WTC11 (cell line): ENCODE data around the gene SLC25A26. TPM values are rescaled to one million over a fixed set of nuclear protein-coding genes. Genes with fewer than 3 reads are reported as not detected.

Experiments used
- ATAC-seq: fragments of 200-7000 bp; cut with Tn5 transposase; 2 replicates; pipeline ENCODE4 v1.10.0; 2021; ENCODE audit warnings: mild to moderate bottlenecking, moderate library complexity
- CTCF ChIA-PET: fragments of 300-600 bp; sonication (Branson Sonifier 250); formaldehyde crosslinking; loops from one replicate; lab custom pipeline; 2021; ENCODE audit warnings: antibody characterized with exemption; lab: Charles Lee
- POLR2A ChIA-PET: fragments of 350-600 bp; sonication (Branson Sonifier 250); formaldehyde crosslinking; loops from one replicate; lab custom pipeline; 2021; ENCODE audit warnings: antibody characterized with exemption; lab: Charles Lee
- DNase-seq: peaks from one replicate; pipeline ENCODE4 v3.0.0; 2021; ENCODE audit warnings: low spot score
- H3K27ac Mint-ChIP-seq: 2 replicates; pipeline ENCODE4 v1.8.0; 2021; ENCODE audit warnings: mixed read lengths
- H3K27me3 Mint-ChIP-seq: 2 replicates; pipeline ENCODE4 v1.8.0; 2021; ENCODE audit warnings: low read depth, mild to moderate bottlenecking, moderate library complexity, mixed read lengths
- H3K36me3 Mint-ChIP-seq: 2 replicates; pipeline ENCODE4 v1.8.0; 2021; ENCODE audit warnings: mixed read lengths
- H3K4me1 Mint-ChIP-seq: 2 replicates; pipeline ENCODE4 v1.8.0; 2022; ENCODE audit warnings: mixed read lengths
- H3K4me3 Mint-ChIP-seq: 2 replicates; pipeline ENCODE4 v1.8.0; 2021; ENCODE audit warnings: mild to moderate bottlenecking, moderate library complexity, mixed read lengths
- H3K9me3 Mint-ChIP-seq: 2 replicates; pipeline ENCODE4 v1.8.0; 2021; ENCODE audit warnings: mixed read lengths
- CBFB ChIP-seq: sonication (generic); formaldehyde crosslinking; IDR thresholded peaks from 2 replicates; pipeline ENCODE4 v1.8.1; 2022; ENCODE audit warnings: mild to moderate bottlenecking, low read depth, missing genetic modification reagents
- CREB1 ChIP-seq: sonication (generic); formaldehyde crosslinking; IDR thresholded peaks from 2 replicates; pipeline ENCODE4 v1.8.0; 2023; ENCODE audit warnings: mild to moderate bottlenecking, missing genetic modification reagents
- JAZF1 ChIP-seq: fragments of 250-450 bp; sonication (Bioruptor Pico); IDR thresholded peaks from 2 replicates; pipeline ENCODE4 v1.9.0; 2021; ENCODE audit warnings: moderate library complexity, mild to moderate bottlenecking, inconsistent platforms
- SMAD3 ChIP-seq: sonication (generic); formaldehyde crosslinking; IDR thresholded peaks from 2 replicates; pipeline ENCODE4 v1.8.0; 2022; ENCODE audit warnings: missing genetic modification reagents, mild to moderate bottlenecking, borderline replicate concordance
- SMAD4 ChIP-seq: sonication (generic); formaldehyde crosslinking; IDR thresholded peaks from 2 replicates; pipeline ENCODE4 v1.8.0; 2022; ENCODE audit warnings: mild to moderate bottlenecking, missing genetic modification reagents
- SP1 ChIP-seq: sonication (generic); formaldehyde crosslinking; conservative IDR thresholded peaks from 2 replicates; pipeline ENCODE4 v1.8.1; 2022; ENCODE audit warnings: missing genetic modification reagents
- TEAD1 ChIP-seq: sonication (generic); formaldehyde crosslinking; IDR thresholded peaks from 2 replicates; pipeline ENCODE4 v1.8.0; 2022; ENCODE audit warnings: mild to moderate bottlenecking, missing genetic modification reagents
- TP53 ChIP-seq: sonication (generic); formaldehyde crosslinking; IDR thresholded peaks from 2 replicates; pipeline ENCODE4 v1.8.1; 2023; ENCODE audit warnings: mild to moderate bottlenecking, missing genetic modification reagents
- ZBTB21 ChIP-seq: sonication (generic); formaldehyde crosslinking; IDR thresholded peaks from 2 replicates; pipeline ENCODE4 v1.8.1; 2023; ENCODE audit warnings: mild to moderate bottlenecking, missing genetic modification reagents, borderline replicate concordance
- ZNF396 ChIP-seq: fragments of 250-450 bp; sonication (Bioruptor Pico); IDR thresholded peaks from 2 replicates; pipeline ENCODE4 v1.8.0; 2021; ENCODE audit warnings: mild to moderate bottlenecking, moderate library complexity, borderline replicate concordance
- ZNF416 ChIP-seq: fragments of 250-450 bp; sonication (Bioruptor Pico); IDR thresholded peaks from 2 replicates; pipeline ENCODE4 v1.9.0; 2021; ENCODE audit warnings: mild to moderate bottlenecking, inconsistent platforms
- ZNF671 ChIP-seq: fragments of 250-450 bp; sonication (Bioruptor Pico); IDR thresholded peaks from 2 replicates; pipeline ENCODE4 v1.8.0; 2021; ENCODE audit warnings: mild to moderate bottlenecking
- total RNA-seq: library from RNA; stranded (reverse); gene quantifications from 3 replicates; pipeline ENCODE4 v1.2.3, GENCODE V29; 2021
- TF ChIP-seq, protein P1 (sequence below): sonication (generic); formaldehyde crosslinking; IDR thresholded peaks from 2 replicates; pipeline ENCODE4 v1.8.0; 2022; ENCODE audit warnings: mild to moderate bottlenecking, missing genetic modification reagents
- TF ChIP-seq, protein P2 (sequence below): sonication (generic); formaldehyde crosslinking; IDR thresholded peaks from 2 replicates; pipeline ENCODE4 v1.8.1; 2022; ENCODE audit warnings: missing genetic modification reagents, borderline replicate concordance
- TF ChIP-seq, protein P3 (sequence below): fragments of 250-450 bp; sonication (Bioruptor Pico); IDR thresholded peaks from 2 replicates; pipeline ENCODE4 v1.9.0; 2021; ENCODE audit warnings: mild to moderate bottlenecking
- TF ChIP-seq, protein P4 (sequence below): sonication (generic); formaldehyde crosslinking; conservative IDR thresholded peaks from 2 replicates; pipeline ENCODE4 v1.8.1; 2023; ENCODE audit warnings: mild to moderate bottlenecking, low read depth, missing genetic modification reagents, moderate library complexity
- TF ChIP-seq, protein P5 (sequence below): sonication (generic); formaldehyde crosslinking; IDR thresholded peaks from 2 replicates; pipeline ENCODE4 v1.8.1; 2022; ENCODE audit warnings: mild to moderate bottlenecking, missing genetic modification reagents, moderate library complexity, borderline replicate concordance
- TF ChIP-seq, protein P6 (sequence below): fragments of 250-450 bp; sonication (Bioruptor Pico); conservative IDR thresholded peaks from 2 replicates; pipeline ENCODE4 v1.9.0; 2021; ENCODE audit warnings: mild to moderate bottlenecking
- TF ChIP-seq, protein P7 (sequence below): sonication (generic); formaldehyde crosslinking; IDR thresholded peaks from 2 replicates; pipeline ENCODE4 v1.8.1; 2023; ENCODE audit warnings: mild to moderate bottlenecking, missing genetic modification reagents, borderline replicate concordance

SLC25A26 gene
- total RNA-seq, 1 experiment from 2014 or later: 29.1 TPM

DNA sequence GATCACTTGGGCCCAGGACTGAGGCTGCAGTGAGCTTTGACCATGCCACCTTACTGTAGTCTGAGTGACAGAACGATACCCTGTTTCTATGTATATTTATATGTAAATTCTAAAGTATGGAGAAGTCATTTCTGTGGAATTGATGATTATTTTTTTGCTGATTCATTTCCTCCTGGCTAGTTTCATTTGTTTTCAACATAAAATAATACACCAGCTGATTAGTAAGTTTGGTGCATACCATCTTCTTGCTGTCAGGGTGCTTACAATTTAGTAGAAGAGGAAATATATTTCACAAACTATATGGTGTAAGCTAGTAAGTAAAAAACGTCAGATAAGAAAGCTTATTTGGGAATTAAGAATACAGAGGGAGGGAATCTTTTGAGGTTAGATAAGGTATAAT is 36.0 kb downstream of the SLC25A26 start:
- H3K9me3 Mint-ChIP-seq: no peaks in the 10 kb centered on the region
- no peak for DNase-seq
- ChIA-PET POLR2A (no interaction called here), CTCF (no interaction called here)
- TF ChIP-seq SP1 (CRISPR knock-in tag) (no peak), CREB1 (CRISPR knock-in tag) (no peak), ZNF671 (CRISPR knock-in tag) (no peak), CBFB (CRISPR knock-in tag) (no peak), ZNF416 (CRISPR knock-in tag) (no peak), ZNF396 (CRISPR knock-in tag) (no peak), ZBTB21 (no peak), SMAD3 (CRISPR knock-in tag) (no peak), TEAD1 (CRISPR knock-in tag) (no peak), TP53 (CRISPR knock-in tag) (no peak), JAZF1 (CRISPR knock-in tag) (no peak)
- TF ChIP-seq, protein P1, sequence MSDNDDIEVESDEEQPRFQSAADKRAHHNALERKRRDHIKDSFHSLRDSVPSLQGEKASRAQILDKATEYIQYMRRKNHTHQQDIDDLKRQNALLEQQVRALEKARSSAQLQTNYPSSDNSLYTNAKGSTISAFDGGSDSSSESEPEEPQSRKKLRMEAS (CRISPR knock-in tag): no peak
- TF ChIP-seq, protein P2, sequence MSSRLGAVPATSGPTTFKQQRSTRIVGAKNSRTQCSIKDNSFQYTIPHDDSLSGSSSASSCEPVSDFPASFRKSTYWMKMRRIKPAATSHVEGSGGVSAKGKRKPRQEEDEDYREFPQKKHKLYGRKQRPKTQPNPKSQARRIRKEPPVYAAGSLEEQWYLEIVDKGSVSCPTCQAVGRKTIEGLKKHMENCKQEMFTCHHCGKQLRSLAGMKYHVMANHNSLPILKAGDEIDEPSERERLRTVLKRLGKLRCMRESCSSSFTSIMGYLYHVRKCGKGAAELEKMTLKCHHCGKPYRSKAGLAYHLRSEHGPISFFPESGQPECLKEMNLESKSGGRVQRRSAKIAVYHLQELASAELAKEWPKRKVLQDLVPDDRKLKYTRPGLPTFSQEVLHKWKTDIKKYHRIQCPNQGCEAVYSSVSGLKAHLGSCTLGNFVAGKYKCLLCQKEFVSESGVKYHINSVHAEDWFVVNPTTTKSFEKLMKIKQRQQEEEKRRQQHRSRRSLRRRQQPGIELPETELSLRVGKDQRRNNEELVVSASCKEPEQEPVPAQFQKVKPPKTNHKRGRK (CRISPR knock-in tag): no peak
- TF ChIP-seq, protein P3, sequence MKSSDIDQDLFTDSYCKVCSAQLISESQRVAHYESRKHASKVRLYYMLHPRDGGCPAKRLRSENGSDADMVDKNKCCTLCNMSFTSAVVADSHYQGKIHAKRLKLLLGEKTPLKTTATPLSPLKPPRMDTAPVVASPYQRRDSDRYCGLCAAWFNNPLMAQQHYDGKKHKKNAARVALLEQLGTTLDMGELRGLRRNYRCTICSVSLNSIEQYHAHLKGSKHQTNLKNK: no peak
- TF ChIP-seq, protein P4, sequence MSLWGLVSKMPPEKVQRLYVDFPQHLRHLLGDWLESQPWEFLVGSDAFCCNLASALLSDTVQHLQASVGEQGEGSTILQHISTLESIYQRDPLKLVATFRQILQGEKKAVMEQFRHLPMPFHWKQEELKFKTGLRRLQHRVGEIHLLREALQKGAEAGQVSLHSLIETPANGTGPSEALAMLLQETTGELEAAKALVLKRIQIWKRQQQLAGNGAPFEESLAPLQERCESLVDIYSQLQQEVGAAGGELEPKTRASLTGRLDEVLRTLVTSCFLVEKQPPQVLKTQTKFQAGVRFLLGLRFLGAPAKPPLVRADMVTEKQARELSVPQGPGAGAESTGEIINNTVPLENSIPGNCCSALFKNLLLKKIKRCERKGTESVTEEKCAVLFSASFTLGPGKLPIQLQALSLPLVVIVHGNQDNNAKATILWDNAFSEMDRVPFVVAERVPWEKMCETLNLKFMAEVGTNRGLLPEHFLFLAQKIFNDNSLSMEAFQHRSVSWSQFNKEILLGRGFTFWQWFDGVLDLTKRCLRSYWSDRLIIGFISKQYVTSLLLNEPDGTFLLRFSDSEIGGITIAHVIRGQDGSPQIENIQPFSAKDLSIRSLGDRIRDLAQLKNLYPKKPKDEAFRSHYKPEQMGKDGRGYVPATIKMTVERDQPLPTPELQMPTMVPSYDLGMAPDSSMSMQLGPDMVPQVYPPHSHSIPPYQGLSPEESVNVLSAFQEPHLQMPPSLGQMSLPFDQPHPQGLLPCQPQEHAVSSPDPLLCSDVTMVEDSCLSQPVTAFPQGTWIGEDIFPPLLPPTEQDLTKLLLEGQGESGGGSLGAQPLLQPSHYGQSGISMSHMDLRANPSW (CRISPR knock-in tag): no peak
- TF ChIP-seq, protein P5, sequence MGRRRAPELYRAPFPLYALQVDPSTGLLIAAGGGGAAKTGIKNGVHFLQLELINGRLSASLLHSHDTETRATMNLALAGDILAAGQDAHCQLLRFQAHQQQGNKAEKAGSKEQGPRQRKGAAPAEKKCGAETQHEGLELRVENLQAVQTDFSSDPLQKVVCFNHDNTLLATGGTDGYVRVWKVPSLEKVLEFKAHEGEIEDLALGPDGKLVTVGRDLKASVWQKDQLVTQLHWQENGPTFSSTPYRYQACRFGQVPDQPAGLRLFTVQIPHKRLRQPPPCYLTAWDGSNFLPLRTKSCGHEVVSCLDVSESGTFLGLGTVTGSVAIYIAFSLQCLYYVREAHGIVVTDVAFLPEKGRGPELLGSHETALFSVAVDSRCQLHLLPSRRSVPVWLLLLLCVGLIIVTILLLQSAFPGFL (CRISPR knock-in tag): no peak
- TF ChIP-seq, protein P6, sequence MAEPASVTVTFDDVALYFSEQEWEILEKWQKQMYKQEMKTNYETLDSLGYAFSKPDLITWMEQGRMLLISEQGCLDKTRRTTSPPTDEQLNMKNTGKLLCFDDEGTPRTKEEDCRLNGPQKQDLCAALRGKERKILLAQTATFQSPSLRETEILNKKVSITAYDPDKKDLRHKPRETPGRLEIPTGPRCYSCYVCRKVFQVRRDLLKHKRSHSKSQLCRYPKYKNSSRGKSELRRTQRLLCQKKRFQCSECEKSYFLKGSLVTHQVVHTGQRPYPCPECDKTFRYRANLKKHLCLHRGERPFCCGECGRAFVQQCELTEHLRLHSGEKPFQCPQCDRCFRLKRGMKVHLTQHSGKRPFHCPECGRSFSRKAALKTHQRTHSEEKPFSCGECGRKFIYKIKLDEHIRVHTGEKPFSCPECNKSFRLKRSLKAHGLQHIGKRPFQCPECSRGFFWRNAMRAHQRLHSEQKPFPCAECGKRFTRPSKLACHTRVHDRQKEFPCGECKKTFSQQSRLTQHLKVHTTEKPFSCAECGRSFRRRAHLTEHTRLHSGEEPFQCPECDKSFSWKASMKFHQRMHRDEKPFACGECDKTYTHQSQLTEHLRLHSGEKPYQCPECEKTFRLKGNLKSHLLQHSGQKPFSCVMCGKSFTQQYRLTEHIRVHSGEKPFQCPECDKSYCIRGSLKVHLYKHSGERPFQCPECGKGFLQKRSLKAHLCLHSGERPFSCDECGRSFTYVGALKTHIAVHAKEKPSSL (CRISPR knock-in tag): no peak
- no peaks in the 10 kb centered on the region for H3K27me3 Mint-ChIP-seq
- no peak overlapping the region for H3K4me3 Mint-ChIP-seq
- no peak overlapping the region for H3K27ac Mint-ChIP-seq
- no peak for ATAC-seq
- H3K4me1 Mint-ChIP-seq: no peaks in the 10 kb centered on the region
- no peaks in the 10 kb centered on the region for H3K36me3 Mint-ChIP-seq

DNA sequence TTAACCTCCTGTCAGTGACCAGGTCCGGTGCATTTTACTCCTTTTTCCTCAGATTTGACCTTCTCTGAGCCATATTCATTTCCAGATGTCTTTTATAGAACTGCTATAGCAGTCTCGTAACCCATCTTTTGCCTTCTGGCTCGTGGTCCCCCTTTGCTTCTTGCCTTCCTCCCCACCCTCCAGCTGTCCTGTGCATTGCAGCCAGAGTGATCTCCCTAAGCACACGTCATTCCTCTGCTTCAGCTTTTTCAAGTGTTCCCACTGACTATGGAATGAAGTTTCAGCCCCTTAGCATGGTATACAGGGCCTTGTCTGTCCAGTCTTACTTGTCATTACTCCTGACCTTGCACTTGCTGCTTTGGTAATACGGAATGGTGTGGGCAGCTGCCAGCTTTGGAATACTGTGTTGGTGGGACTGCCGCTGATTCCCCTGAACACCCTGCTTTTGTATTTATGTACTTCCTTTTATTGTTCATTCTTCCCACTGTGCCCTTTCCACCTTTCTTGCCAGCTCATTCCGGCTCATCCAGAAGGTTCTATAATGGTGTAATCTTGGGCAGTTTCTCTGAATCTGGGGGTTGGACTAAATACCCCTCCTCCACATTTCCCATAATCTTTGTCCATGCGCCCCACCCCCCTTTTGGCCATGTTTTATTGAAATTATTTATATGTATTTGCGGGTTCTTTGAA is 38.9 kb downstream of the SLC25A26 start:
- ATAC-seq (no peak), DNase-seq (no peak)
- peaks cover 4% of the 10 kb centered on the region for H3K36me3 Mint-ChIP-seq
- H3K27me3 Mint-ChIP-seq: no peaks in the 10 kb centered on the region
- H3K9me3 Mint-ChIP-seq: no peaks in the 10 kb centered on the region
- H3K4me3 Mint-ChIP-seq: no peak overlapping the region
- ChIA-PET POLR2A (no interaction called here), CTCF (no interaction called here)
- H3K27ac Mint-ChIP-seq: no peak overlapping the region
- no peaks in the 10 kb centered on the region for H3K4me1 Mint-ChIP-seq
- no peak for TF ChIP-seq SMAD4 (CRISPR knock-in tag)
- TF ChIP-seq, protein P7, sequence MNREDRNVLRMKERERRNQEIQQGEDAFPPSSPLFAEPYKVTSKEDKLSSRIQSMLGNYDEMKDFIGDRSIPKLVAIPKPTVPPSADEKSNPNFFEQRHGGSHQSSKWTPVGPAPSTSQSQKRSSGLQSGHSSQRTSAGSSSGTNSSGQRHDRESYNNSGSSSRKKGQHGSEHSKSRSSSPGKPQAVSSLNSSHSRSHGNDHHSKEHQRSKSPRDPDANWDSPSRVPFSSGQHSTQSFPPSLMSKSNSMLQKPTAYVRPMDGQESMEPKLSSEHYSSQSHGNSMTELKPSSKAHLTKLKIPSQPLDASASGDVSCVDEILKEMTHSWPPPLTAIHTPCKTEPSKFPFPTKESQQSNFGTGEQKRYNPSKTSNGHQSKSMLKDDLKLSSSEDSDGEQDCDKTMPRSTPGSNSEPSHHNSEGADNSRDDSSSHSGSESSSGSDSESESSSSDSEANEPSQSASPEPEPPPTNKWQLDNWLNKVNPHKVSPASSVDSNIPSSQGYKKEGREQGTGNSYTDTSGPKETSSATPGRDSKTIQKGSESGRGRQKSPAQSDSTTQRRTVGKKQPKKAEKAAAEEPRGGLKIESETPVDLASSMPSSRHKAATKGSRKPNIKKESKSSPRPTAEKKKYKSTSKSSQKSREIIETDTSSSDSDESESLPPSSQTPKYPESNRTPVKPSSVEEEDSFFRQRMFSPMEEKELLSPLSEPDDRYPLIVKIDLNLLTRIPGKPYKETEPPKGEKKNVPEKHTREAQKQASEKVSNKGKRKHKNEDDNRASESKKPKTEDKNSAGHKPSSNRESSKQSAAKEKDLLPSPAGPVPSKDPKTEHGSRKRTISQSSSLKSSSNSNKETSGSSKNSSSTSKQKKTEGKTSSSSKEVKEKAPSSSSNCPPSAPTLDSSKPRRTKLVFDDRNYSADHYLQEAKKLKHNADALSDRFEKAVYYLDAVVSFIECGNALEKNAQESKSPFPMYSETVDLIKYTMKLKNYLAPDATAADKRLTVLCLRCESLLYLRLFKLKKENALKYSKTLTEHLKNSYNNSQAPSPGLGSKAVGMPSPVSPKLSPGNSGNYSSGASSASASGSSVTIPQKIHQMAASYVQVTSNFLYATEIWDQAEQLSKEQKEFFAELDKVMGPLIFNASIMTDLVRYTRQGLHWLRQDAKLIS (CRISPR knock-in tag): no peak
